ENCODE results near the gene PADI2.

PADI2 gene

DNA sequence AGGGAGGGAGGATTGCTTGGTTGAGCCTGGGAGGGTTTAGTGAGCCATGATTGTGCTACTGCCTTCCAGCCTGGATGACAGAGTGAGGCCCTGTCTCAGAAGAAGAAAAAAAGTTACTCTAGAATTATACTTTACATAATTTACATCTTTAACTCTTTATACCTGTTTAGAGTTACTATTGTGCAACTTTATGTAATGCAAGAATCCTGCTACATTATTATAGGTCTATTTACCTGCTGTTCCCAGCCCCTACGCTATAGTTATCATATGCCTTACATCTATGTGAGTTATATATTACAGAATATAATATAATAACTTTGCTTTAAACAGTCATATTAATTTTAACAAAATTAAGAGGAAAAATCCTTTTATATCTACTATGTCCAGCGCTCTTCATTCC, 79.7 kb downstream of the PADI2 start:
- Histone ChIP-seq H3K36me3 (ENCODE audit: control insufficient read depth, low read length) (peaks cover 53% of the 10 kb centered on the region), H3K79me2 (ENCODE audit: control insufficient read depth, low read length) (peaks cover 15% of the 10 kb centered on the region), H3K9me3 (ENCODE audit: control insufficient read depth, insufficient read depth, low read length) (no peaks in the 10 kb centered on the region), H3K9me2 (replicated peaks; ENCODE audit: control insufficient read depth, low read length) (no peaks in the 10 kb centered on the region), H3F3A (ENCODE audit: control insufficient read depth, insufficient read depth) (peaks cover 2% of the 10 kb centered on the region), H3K4me3 (ENCODE audit: low read length) (no peak overlapping the region), H3K4me1 (ENCODE audit: control insufficient read depth, low read length) (no peaks in the 10 kb centered on the region), H3K4me2 (ENCODE audit: low read length) (no peak overlapping the region), H3K27ac (ENCODE audit: low read depth, low read length) (no peak overlapping the region), H3K27me3 (ENCODE audit: control insufficient read depth, low read length) (no peaks in the 10 kb centered on the region), H4K20me1 (ENCODE audit: control insufficient read depth, insufficient read depth, low read depth, low read length) (no peaks in the 10 kb centered on the region)
- no peak for TF ChIP-seq EZH2phosphoT487 (IDR thresholded peaks at IDR 0.05; ENCODE audit: borderline replicate concordance, low read length)
- TF ChIP-seq, protein P1, sequence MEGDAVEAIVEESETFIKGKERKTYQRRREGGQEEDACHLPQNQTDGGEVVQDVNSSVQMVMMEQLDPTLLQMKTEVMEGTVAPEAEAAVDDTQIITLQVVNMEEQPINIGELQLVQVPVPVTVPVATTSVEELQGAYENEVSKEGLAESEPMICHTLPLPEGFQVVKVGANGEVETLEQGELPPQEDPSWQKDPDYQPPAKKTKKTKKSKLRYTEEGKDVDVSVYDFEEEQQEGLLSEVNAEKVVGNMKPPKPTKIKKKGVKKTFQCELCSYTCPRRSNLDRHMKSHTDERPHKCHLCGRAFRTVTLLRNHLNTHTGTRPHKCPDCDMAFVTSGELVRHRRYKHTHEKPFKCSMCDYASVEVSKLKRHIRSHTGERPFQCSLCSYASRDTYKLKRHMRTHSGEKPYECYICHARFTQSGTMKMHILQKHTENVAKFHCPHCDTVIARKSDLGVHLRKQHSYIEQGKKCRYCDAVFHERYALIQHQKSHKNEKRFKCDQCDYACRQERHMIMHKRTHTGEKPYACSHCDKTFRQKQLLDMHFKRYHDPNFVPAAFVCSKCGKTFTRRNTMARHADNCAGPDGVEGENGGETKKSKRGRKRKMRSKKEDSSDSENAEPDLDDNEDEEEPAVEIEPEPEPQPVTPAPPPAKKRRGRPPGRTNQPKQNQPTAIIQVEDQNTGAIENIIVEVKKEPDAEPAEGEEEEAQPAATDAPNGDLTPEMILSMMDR (IDR thresholded peaks at IDR 0.05; ENCODE audit: low read depth, low read length, poor library complexity, severe bottlenecking) = no peak

DNA sequence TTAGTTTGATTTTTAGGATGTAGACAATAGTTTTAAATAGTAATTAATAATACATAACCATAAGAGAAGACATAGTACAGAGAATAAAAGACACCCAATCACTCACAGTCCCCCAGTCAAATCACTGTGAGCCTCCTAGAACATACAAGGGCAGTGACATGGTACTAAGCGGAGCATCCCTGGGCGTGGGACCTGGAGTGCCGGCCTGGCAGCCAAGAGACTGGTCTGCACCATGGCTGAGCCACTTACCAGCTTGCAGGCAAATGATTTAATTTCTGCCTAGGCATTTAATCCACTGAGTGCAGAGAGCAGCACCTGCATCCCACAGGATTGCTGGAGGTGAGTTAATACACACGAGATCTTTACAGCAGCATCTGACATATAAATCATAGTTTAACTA, 85.8 kb downstream of the PADI2 start:
- no peak overlapping the region for H3K4me2 ChIP-seq (ENCODE audit: low read length)
- H3K9me2 ChIP-seq (replicated peaks; ENCODE audit: control insufficient read depth, low read length) = no peaks in the 10 kb centered on the region
- H3F3A ChIP-seq (ENCODE audit: control insufficient read depth, insufficient read depth) = no peaks in the 10 kb centered on the region; the same call in 1 of the 2 replicates
- H3K79me2 ChIP-seq (ENCODE audit: control insufficient read depth, low read length) = peaks cover 13% of the 10 kb centered on the region
- H3K4me1 ChIP-seq (ENCODE audit: control insufficient read depth, low read length) = no peaks in the 10 kb centered on the region
- no peak for TF ChIP-seq EZH2phosphoT487 (IDR thresholded peaks at IDR 0.05; ENCODE audit: borderline replicate concordance, low read length)
- TF ChIP-seq, protein P1 (IDR thresholded peaks at IDR 0.05; ENCODE audit: low read depth, low read length, poor library complexity, severe bottlenecking) = no peak
- H3K27ac ChIP-seq (ENCODE audit: low read depth, low read length) = no peak overlapping the region
- H4K20me1 ChIP-seq (ENCODE audit: control insufficient read depth, insufficient read depth, low read depth, low read length) = no peaks in the 10 kb centered on the region
- H3K9me3 ChIP-seq (ENCODE audit: control insufficient read depth, insufficient read depth, low read length) = no peaks in the 10 kb centered on the region
- no peaks in the 10 kb centered on the region for H3K27me3 ChIP-seq (ENCODE audit: control insufficient read depth, low read length)
- H3K36me3 ChIP-seq (ENCODE audit: control insufficient read depth, low read length) = peaks cover 55% of the 10 kb centered on the region
- H3K4me3 ChIP-seq (ENCODE audit: low read length) = no peak overlapping the region

DNA sequence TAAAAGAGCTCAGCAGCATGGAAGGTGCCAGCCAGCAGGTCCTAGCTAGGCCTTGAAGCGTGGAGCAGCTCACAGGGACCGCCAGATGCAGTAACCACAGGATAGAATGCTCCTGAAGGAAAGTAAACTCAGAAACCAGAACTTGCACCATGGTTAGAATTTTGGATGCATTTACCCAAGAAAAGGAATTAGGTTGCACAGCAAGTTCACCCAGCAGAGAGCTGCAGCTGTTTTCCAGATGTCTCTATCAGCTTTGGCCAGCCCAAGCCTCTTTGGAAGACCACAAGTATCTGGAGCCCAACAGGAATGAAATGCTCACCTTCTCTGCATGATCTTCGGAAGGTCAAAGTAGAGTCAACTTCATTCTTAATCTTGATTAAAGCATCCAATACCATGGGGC, 86.5 kb downstream of the PADI2 start:
- Histone ChIP-seq H3K9me3 (ENCODE audit: control insufficient read depth, insufficient read depth, low read length) (no peaks in the 10 kb centered on the region), H3K36me3 (ENCODE audit: control insufficient read depth, low read length) (peaks cover 62% of the 10 kb centered on the region), H3K9me2 (replicated peaks; ENCODE audit: control insufficient read depth, low read length) (no peaks in the 10 kb centered on the region), H3K27me3 (ENCODE audit: control insufficient read depth, low read length) (no peaks in the 10 kb centered on the region), H4K20me1 (ENCODE audit: control insufficient read depth, insufficient read depth, low read depth, low read length) (no peaks in the 10 kb centered on the region), H3K4me2 (ENCODE audit: low read length) (no peak overlapping the region), H3K4me1 (ENCODE audit: control insufficient read depth, low read length) (no peaks in the 10 kb centered on the region), H3K27ac (ENCODE audit: low read depth, low read length) (no peak overlapping the region), H3K79me2 (ENCODE audit: control insufficient read depth, low read length) (peaks cover 13% of the 10 kb centered on the region), H3F3A (ENCODE audit: control insufficient read depth, insufficient read depth) (no peaks in the 10 kb centered on the region; the same call in 1 of the 2 replicates), H3K4me3 (ENCODE audit: low read length) (no peak overlapping the region)
- TF ChIP-seq, protein P1 (IDR thresholded peaks at IDR 0.05; ENCODE audit: low read depth, low read length, poor library complexity, severe bottlenecking) = no peak

DNA sequence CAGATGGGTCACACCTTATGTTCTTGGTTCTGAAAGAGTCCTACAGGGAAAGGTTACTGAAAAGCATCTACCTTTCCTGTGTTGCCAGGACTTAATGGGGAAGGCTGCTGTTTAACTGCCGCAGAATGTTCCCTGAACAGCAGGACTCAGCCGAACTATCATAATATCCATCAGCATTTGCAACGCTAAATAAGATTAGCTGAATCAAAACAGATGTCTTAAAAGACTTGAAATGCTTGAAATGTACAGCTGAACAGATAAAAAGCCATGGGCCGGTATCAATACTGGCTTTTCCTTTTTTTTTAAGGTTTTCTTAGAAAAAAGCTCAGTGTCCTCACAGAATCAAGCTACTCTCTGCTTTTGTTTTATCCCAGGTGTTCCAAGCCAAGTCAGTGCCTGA, 87.8 kb downstream of the PADI2 start:
- no peak overlapping the region for H3K4me2 ChIP-seq (ENCODE audit: low read length)
- TF ChIP-seq, protein P1 (IDR thresholded peaks at IDR 0.05; ENCODE audit: low read depth, low read length, poor library complexity, severe bottlenecking) = no peak
- TF ChIP-seq EZH2phosphoT487 (IDR thresholded peaks at IDR 0.05; ENCODE audit: borderline replicate concordance, low read length) = no peak
- H3K27ac ChIP-seq (ENCODE audit: low read depth, low read length) = no peak overlapping the region
- H3K9me2 ChIP-seq (replicated peaks; ENCODE audit: control insufficient read depth, low read length) = no peaks in the 10 kb centered on the region
- peaks cover 68% of the 10 kb centered on the region for H3K36me3 ChIP-seq (ENCODE audit: control insufficient read depth, low read length)
- no peaks in the 10 kb centered on the region for H3K9me3 ChIP-seq (ENCODE audit: control insufficient read depth, insufficient read depth, low read length)
- H3K27me3 ChIP-seq (ENCODE audit: control insufficient read depth, low read length) = no peaks in the 10 kb centered on the region
- H3K4me1 ChIP-seq (ENCODE audit: control insufficient read depth, low read length) = no peaks in the 10 kb centered on the region
- H3K79me2 ChIP-seq (ENCODE audit: control insufficient read depth, low read length) = peaks cover 11% of the 10 kb centered on the region
- H3K4me3 ChIP-seq (ENCODE audit: low read length) = no peak overlapping the region
- H4K20me1 ChIP-seq (ENCODE audit: control insufficient read depth, insufficient read depth, low read depth, low read length) = no peaks in the 10 kb centered on the region
- no peaks in the 10 kb centered on the region; the same call in 1 of the 2 replicates for H3F3A ChIP-seq (ENCODE audit: control insufficient read depth, insufficient read depth)
